Fibroblast of skin of abdomen (primary cell): ENCODE data around the gene NUAK1.
A peak's percentile ranks its signal among the peaks of the same experiment; 100 is the strongest.
"Not testable (repeated sequence)": the region's sequence is repeated elsewhere in the genome, so short reads cannot be mapped to it uniquely, and the experiment has no call there.

ENCODE experiments used
- DNase-seq: peaks from one replicate; pipeline ENCODE4 v3.0.0-alpha.2; 2013

The NUAK1 gene

DNA sequence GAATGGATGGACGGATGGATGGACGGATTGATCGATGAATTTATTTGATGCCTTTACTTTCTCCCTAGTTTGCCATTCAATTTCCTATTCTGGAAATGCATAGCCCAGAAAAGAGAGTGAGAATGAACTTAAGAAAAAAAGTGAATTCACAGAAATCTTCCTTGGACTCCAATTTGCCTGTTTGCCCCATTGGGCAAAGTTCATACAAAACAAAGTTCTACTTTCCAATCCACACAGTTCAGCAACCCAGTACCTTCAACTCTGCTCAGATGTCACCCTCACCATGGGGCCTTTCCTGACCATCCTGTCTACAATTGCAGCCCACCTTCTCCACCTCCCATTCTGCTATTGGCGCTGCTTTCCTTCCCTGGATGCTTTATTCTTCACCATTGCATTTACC is 8.2 kb upstream of the NUAK1 start:
- no peak for DNase-seq

DNA sequence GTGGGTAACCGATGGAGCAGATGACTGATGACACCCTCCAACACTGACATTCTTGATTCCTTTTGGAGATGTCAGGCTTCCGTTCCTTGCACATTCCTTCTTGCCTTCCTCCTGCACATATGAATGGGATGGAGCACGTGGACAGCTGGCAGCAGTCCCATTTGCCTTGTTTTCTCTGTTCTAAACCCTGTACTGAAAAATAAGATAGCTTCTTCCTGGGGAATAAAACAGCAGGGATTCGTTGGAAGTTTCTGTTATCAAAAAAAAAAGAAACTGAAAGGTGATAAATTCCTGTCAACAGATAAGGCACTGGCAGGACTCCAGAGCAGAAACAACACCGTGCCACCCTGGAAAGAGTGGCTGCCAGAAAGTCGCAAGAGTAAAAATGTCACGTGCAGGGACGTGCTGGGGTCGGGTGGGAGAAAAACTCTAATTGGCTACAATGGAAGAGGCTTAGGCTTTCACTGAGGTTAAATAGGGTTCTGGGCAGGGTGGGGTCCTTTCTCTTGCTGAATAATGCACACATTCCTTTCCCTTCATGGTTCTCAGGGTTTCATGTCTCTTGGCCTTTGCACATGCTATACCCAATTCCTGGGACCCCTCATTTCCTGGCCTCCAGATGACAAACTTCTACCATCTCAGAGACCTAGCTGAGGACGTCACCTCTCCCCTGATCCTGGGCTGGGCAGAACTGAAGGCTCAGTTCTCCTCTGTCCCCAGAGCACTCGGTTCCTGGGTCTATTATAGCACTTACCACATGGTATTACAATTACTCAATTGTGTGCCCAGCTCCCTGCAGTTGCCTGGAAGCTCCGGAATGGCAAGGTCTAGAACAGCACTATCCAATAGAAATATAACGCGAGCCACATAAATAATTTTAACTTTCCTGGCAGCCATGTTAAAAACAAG is 7.0 kb upstream of the NUAK1 start:
- DNase-seq, result peak; percentile 50

DNA sequence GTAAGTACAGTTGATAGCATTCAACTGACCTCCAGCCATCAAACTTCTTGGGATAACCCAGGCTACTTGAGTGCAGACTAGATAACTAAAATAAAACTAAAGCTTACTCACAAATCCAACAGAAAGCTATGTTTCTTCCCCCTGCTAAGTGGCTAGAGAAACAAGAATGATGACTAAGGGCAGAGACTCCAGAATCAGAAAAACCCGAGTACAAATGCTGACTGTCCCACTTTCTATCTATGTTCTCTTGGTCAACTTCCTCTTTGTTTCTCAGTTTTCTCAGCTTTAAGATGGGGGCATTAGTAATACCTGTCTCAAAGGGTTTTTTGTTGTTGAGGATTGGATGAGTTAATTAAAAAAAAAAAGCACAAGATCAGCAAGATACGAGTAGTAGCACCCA is 6.1 kb upstream of the NUAK1 start:
- DNase-seq, result no peak

DNA sequence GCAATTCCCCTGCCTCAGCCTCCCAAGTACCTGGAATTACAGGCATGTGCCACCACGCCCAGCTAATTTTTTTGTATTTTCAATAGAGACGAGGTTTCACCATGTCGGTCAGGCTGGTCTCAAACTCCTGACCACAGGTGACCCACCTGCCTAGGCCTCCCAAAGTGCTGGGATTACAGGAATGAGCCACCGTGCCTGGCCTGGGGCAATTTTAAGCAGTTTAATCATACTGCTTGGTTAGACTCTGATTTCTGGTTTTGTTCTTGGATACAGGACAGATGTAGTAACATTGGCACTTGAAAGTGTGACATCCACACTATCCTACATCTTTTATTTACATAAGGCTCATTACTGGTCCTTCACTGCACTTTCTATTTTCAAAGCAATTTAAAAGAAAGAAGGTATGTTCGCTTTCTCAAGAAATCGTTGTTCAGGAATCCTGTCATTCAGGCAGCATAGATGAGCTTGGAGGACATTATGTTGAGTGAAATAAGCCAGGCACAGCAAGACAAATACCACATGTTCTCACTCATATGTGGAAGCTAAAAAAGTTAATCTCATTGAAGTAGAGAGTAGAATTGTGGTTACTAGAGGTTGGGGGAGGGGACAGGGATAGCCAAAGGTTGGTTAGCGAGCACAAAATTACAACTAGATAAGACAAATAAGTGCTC is 4.0 kb upstream of the NUAK1 start:
- DNase-seq, result no peak

DNA sequence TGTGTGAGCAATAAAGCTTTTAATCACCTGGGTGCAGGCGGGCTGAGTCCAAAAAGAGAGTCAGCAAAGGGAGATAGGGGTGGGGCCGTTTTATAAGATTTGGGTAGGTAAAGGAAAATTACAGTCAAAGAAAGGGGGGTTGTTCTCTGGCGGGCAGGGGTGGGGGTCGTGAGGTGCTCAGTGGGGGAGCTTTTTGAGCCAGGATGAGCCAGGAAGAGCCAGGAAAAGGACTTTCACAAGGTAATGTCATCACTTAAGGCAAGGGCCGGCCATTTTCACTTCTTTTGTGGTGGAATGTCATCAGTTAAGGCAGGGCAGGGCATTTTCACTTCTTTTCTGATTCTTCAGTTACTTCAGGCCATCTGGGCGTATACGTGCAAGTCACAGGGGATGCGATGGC is 3.2 kb upstream of the NUAK1 start:
- DNase-seq, result not testable (repeated sequence)

DNA sequence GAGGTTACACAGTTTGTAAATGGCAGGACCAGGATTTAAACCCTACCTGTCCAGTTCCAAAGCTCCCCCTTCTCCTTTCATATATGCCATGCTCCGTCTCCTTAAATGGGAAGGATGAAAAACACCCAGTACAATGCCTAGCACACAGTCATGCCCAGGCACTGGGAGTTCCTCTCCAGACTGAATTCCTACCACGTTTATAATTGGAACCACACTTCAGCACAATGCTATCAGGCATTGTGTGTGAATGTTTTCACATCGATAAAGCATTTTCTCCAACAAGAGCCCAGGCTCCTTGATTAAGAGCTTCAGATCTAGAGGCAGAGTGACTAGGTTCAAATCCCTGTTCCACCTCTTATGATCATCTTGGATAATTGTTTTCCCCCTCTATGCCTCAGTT is 2.7 kb upstream of the NUAK1 start:
- peak; percentile 61 for DNase-seq

DNA sequence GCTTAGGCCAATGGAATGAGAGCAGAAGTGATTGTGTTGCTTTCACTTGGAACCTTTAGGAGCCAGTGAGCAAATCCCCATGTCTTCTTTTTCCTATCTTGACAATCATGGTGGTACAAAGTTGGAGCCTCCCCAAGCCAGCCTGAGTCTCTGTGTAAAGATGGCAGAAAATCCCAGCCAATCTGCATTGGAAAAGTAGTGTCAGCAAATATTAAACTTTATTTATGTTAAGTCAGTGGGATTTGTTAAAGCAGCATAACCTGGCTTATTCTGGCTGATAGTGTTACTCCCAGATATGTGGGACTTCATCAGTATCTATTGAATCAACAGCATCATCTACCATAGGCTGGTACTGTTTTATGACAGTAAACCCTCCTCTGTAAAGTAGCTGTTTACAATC is 2.2 kb upstream of the NUAK1 start:
- no peak for DNase-seq

DNA sequence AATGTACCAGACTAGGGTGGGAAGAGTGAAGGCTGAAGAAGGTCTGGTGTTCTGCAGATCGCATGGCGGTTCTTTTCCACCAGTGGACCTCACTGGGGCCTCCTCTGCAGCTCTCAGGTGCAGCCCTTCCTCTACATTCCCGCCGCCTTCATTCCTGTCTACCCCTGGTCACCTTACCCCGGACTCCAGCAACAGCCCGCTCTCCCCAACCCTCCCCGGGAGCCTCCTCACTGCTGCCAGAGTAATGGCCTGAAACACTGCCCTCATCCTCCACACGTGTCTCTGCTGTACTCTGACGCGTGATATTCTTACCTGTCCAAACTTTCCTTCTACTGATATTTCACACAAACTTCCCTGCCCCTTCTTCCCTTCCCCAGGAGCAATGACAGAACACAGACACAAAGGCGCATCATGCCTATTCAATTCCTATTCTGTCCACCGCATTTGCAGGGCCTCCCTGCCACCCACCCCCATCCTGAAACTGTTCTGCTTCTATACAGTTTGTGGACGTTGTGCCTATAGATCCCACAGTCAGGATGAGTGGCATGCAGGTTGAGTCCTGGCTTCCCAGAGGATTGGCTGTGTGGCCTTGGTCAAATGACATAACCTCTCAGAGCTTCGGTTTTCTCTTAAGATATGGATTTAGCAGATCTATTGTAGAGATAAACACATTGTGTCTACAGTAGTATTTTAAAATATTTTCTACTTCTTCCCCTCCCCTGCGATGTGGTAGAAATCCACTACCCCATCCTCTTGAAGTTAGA is 1.7 kb upstream of the NUAK1 start:
- no peak for DNase-seq

DNA sequence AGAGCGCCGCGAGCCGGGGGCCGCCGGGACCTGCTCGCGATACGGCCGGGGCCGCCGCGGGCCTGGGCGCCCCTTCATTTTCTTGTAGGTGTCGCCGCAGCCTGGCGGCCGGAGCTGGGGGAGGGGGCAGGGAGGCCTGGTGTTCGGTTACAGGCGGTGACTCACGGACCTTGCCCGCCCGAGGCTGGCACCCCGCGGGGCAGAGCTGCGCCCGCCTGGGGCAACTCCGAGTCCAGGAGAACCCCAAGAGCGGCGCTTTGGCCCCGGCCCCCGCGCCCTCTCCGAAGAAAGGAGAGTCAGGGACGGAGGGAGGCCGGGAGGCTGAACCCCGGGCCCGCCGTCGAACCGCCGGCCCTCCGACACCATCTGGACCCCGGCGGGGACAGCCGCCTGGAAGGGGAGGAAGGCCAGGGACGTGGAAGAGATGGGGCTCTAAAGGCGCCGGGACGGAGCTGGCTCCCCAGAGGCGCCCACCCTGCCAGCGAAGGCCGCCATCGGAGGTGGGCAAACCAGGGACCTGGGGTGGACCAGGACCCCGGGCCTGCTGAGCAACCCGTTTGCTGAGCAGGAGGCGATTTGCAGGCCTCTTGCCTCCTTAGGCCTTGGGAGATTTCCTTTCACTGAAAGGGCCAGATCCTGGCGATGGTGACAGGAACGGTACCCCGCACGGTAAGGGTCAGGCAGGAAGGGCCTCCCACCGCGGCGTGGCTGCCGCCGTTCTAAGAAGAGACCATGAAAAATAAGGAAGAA is 843 bp upstream of the NUAK1 start:
- peak; percentile 79 for DNase-seq

DNA sequence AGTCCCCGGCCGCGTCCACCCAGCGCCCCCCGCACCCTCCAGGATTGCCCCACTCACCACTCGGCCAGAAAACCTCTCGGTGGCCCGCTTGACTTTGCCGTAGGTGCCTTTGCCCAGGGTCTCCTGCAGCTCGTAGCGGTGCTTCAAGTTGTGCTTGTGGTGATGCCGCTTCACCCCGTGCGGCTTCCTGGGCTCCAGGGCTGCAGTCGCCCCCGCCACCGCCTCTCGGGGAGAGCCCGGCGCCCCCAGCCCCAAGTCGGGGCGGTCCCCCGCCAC is 459 bp downstream of the NUAK1 start:
- DNase-seq, result no peak

DNA sequence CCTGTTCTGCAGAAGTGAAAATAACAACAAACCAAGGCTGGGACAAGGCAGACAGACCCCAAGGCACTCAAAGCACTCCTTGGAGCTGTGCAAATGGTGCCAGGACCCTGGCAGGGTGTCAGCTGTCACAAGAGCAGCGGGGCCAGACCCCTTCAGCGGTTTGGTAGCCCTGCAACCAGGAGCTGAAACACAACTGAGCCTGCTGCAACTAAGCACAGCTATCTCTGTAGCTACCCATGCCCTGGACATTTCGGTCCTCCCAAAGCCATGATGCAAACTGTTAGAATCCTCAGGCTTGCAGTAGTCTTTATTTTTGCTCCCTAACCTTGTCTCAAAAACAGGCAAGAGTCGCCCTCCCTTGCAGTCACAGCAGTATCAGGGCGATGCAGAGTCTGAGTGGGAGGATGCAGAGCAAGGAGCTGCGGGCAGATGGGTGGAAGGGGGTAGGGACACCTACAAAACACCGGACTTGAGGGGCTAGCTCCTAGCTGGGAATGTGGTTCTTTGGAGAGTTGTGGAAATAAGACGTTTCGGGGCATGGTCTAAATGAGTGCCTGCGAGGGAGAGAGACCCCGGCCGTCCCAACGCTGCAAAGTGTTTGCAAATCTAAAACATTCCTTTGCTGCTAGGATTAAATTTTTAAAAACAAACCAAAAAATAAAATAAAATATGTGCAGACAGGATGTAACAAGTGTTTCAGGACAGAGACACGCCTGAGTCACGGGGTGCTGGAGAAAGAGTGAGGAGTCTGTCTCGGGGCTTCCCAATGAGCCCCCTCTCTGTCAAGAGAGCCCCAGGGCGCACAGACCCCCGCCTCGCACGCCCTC is 1.0 kb downstream of the NUAK1 start:
- DNase-seq, result no peak

DNA sequence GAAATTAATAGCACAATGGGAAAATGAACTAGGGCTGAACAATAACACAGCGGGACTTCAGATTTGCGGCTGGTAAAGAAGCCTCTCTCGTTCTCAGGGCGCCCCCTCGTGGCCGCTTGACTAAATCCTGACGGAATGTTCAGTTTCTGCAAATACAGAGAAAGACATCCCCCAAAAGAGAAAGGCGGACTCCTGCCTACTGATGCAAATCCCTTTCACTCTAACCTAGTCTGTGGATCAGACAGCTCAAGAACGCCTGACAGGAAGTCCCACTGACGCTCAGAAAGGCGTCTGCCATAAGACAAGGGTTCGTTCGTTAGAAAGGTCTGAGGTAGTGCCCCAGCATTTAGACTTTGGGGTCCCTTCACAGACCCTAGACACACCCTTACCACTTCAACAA is 2.5 kb downstream of the NUAK1 start:
- peak; percentile 93 for DNase-seq

DNA sequence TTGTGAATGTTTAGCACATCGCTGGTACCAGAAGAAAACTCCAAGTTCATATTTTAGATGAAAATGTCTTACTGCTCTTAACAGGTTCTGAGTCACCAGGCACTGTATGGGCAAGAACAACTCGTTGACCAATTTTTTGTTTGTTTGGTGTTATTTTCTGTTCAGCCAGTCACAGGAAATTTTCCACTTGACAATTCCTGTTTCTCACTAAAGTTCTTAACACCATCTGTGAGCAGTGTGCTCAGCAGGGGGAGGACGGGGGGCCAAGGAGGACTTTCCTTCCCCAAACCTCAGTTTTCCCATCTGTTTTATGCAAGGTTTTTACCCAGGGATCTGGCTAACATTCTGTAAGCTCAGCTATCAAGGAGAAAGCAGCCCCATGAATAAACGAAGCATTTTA is 3.0 kb downstream of the NUAK1 start:
- DNase-seq, result no peak

DNA sequence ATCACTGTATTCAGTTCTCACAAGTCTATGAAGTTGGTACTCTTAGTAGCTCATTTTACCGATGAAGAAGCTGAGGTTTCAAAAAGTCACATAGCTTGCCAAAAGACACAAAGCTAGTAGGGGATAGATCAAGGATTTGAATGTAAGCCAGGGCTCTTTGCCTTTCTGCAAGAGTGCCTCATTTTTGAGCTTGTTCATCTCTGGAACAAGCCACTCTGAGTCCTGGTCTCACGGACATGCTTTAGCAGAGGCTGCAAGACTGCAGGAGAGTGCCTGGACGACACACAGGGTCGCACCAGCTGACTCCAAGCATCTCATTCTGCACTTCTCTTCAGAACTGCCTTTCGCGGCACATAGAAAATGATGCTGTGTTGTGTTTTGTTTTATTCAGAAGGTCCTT is 3.7 kb downstream of the NUAK1 start:
- DNase-seq, result peak; percentile 71

DNA sequence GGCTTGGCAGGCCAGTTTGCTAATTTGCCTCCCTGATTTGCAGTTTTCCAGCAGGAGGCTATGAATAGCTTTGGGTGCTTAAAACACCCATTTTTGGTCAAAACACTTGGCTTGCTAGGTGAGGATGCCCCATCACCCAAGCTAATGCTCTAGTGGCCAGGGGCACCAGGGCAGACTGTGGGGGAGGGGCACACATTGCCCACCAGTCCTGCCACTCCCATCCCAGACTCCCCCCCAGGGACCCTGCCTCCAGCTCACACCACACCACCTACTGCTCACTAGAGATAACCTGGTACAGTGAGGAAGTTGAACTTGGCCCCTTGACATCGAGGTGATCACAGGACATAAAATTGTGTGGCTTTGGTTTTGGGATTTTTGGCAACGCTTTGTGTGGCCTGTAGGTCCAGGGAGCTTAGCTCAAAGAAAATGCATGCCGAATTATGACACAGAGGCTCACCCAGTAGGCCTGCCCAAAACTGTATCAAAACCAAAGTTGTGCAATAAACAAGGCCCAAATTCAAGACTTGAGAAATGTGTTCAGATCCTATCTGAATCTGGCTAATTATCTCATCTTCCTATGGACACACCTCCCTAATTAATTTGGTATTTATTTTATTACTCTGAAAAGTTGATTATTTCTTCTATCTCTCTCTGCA is 4.3 kb downstream of the NUAK1 start:
- no peak for DNase-seq

DNA sequence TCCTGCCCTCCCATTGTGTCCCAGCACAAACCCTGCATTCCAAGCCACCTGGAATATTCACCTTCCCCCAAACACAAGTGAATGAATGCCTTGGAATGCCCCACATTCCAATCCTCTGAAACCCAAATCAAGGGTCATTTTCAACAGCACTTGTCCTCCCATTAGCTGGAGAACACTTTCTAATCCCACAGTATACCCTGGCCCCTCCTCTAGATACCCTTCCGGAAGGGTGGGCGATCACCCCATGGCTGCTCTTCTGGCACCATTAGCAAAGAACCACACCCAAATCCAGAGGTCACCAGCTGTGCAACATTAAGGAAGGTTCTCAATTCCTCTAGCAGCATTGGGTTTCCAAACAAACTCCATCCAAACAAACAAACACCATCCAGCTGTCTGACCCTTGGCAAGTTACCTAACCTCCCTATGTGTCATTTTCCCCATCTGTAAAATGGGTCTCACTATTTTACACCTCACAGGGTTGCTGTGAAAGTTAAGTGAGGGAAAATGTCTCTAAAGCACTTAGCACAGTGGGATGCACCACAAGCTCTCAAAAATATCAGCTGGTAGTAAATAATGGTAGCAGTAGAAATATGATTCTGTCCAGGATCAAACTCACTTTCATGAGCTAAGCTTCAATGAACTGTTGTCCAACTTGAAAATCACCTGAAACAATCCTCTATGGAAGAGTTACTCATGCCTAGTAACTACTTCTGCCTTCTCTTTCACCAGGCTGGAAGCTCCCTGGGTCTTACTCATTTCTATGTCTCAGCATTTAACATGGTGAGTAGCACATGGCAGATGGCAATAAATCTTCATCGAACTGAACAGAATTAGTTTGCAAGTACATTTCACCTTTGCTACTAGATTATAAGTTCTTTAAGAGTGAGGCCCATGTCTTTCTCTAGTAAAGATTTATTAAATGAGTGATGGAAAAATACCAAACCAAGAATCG is 5.3 kb downstream of the NUAK1 start:
- peak; percentile 74 for DNase-seq

DNA sequence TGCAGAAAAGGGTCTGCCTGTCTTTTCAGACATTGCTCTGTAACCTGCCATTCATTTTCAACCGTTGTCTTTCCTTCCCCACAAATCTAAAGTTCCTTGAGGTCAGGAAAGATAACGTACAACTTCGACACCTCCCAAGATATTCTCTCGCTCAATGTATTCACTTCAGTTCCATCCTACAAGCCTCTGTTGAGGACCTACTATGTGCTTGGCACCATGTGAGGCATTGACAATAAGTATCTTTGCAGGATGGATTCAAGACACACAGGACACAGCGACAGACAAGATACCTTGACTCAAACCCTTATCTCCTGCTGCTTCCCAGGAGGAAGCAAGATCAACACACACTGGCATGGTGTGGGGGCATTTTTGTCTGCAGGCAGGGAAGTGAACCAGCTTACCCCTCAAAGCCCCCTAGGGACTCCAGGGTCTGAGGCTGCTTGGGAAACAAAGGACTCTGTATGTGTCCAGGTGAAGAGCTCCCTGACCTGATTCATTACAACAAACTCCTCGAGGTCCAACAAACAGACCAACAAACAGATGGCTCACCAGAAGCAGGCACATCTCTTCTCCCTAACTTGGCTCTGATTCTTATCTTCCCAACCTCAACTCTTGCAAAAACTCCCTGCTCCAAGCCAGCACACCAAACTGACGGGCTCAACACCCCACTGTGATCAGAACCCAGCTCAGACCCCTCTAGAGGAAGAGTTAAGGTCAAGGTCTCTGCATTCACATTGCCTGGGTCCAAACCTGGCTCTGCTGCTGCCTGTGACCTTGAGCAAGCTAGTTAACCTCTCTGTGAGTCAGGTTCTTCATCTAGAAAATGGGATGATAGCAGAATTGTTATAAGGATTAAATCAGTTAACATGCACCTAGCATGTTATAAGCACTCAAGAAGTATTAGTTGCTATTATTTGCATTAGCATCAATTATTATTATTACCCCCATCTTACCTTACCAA is 6.3 kb downstream of the NUAK1 start:
- no peak for DNase-seq

DNA sequence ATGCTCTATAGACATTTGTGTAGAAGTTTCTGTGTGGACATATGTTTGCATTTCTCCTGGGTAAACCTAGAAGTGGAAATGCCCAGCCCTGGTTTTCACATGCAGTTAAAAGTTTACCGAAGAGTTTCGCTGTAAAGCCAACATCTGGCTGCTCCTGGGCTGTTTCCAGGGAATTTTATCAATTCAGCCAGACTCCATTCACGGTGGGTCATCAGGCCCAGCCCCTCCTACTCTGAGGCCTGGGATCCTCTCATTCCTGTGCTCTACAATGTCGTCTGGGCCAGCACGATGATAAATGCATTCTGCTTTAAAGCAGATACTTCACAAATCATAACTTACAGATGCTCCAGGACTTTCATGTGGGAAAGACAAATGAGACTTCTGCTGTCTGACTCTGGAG is 7.1 kb downstream of the NUAK1 start:
- DNase-seq, result peak; percentile 94
